ENCODE results near the gene CDH13. TPM values are rescaled to one million over a fixed set of nuclear protein-coding genes. Genes with fewer than 3 reads are reported as not detected.

Gene CDH13
- total and polyA plus RNA-seq, 9 of the 15 experiments (the other 6 are each of a cell fraction or from before 2014, with no cell fraction given), result 0.03 TPM; not detected in 8

DNA sequence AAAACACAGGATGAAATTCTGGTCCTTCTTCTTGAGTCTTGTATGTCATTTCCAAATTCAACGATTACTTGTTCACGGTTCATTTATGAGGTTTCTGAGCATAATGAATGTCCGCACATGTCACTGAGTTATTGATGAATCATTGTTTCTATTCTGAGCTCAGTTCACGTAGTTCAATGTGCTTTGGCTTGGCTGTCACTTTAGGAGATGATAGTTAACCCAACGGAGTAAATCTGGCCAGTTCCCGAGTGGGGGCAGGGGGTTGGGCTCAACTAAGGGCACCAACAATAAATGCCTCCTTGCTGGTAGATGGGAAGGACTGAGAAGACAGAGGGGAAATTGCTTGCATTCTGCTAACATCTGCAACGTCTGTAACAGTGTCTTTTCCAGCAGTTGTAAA is 941.6 kb downstream of the CDH13 start (continued):
- no peak for TF ChIP-seq ZBTB49 (CRISPR knock-in tag; IDR thresholded peaks at IDR 0.05; ENCODE audit: borderline replicate concordance)
- no peak for TF ChIP-seq CEBPB (tag; IDR thresholded peaks at IDR 0.05)

- 0% methylated on average over 6 of the region's 6 CpGs for WGBS (ENCODE audit: insufficient coverage, low coverage, missing lambda C conversion rate)
- Histone ChIP-seq H3K27ac (ENCODE audit: extremely low read depth, low read depth, low read length) (no peak overlapping the region), H4K20me1 (replicated peaks; ENCODE audit: control insufficient read depth, insufficient read depth, low read length) (no peaks in the 10 kb centered on the region), H3K4me2 (ENCODE audit: insufficient read depth, low read length) (no peak overlapping the region), H3K9me3 (replicated peaks; ENCODE audit: control insufficient read depth, insufficient read depth, low read depth, low read length) (no peaks in the 10 kb centered on the region), H3K79me2 (ENCODE audit: control insufficient read depth, insufficient read depth, low read length) (no peaks in the 10 kb centered on the region), H3K9ac (ENCODE audit: insufficient read depth in 1 of 2, low read depth in 2 of 2, low read length in 2 of 2) (no peak overlapping the region), H3K4me3 (no peak overlapping the region), H3K36me3 (ENCODE audit: control insufficient read depth, insufficient read depth, low read length) (no peaks in the 10 kb centered on the region), H3K27me3 (ENCODE audit: control insufficient read depth in 2 of 2, insufficient read depth in 2 of 2, low read length in 2 of 2) (no peaks in the 10 kb centered on the region; a peak in 1 of 5 replicates), H2AFZ (ENCODE audit: low read depth, low read length) (no peak overlapping the region), H3K9me1 (ENCODE audit: control insufficient read depth, insufficient read depth, low read length) (no peaks in the 10 kb centered on the region), H3K4me1 (replicated peaks in 1 of 2; ENCODE audit: control insufficient read depth in 2 of 2, insufficient read depth in 2 of 2, low read length in 2 of 2) (no peaks in the 10 kb centered on the region)
- CTCF ChIA-PET (ENCODE audit: low intra/inter-chr PET ratio), result no interaction called here
- BruUV-seq (replicated peaks), result no TSS peak
- DNase-seq (ENCODE audit: extremely low read depth in 1 of 4, low spot score in 3 of 4) (no peak), FAIRE-seq (no peak), ATAC-seq (no peak)
- in situ Hi-C loops (cut with MboI) (no loop called here), intact Hi-C loops (cut with micrococcal nuclease) (no loop called here)
- TF ChIP-seq CREM (IDR thresholded peaks at IDR 0.05; ENCODE audit: low read depth), result no peak
- TF ChIP-seq FOXA3 (CRISPR knock-in tag; conservative IDR thresholded peaks at IDR 0.05 in 1 of 2, IDR thresholded peaks at IDR 0.05 in 1 of 2), result no peak
- TF ChIP-seq NFIC (IDR thresholded peaks at IDR 0.05), result no peak
- no peak for TF ChIP-seq SIRT6 (IDR thresholded peaks at IDR 0.05; ENCODE audit: low read depth, low read length)
- no peak for TF ChIP-seq HOXB6 (CRISPR knock-in tag; IDR thresholded peaks at IDR 0.05; ENCODE audit: borderline replicate concordance)
- no peak for TF ChIP-seq ZNF3 (CRISPR knock-in tag; IDR thresholded peaks at IDR 0.05)
- no peak for TF ChIP-seq RBM17 (IDR thresholded peaks at IDR 0.05; ENCODE audit: borderline replicate concordance, low read depth, low read length)
- TF ChIP-seq ZNF274 (IDR thresholded peaks at IDR 0.05; ENCODE audit: borderline replicate concordance, low read depth, low read length), result no peak
- no peak for TF ChIP-seq MCM7 (IDR thresholded peaks at IDR 0.05)
- TF ChIP-seq PTTG1 (tag; IDR thresholded peaks at IDR 0.05; ENCODE audit: low read depth), result no peak
- TF ChIP-seq TBL1XR1 (IDR thresholded peaks at IDR 0.05; ENCODE audit: low read length in 2 of 2), result no peak
- TF ChIP-seq DIDO1 (tag; IDR thresholded peaks at IDR 0.05; ENCODE audit: low read depth), result no peak
- TF ChIP-seq NR4A1 (CRISPR knock-in tag; IDR thresholded peaks at IDR 0.05), result no peak
- TF ChIP-seq NR4A1 (tag; IDR thresholded peaks at IDR 0.05), result no peak
- POLR2A ChIA-PET, result no interaction called here
These were observed 947.6 kb downstream of the CDH13 start for GRCh38 chr16:83574388-83574787.

Data from K562 (cell line).